ENCODE data around the gene COL24A1. TPM values are rescaled to one million over a fixed set of nuclear protein-coding genes. Genes with fewer than 3 reads are reported as not detected.
"Not testable (repeated sequence)": the region's sequence is repeated elsewhere in the genome, so short reads cannot be mapped to it uniquely, and the experiment has no call there.

The COL24A1 gene
- total RNA-seq, 6 donors from 2014 or later: 0.30 to 2.1 (median 0.68) TPM

GRCh38 chr1:85718678-85719340 is 437.8 kb downstream of the COL24A1 start:
- ATAC-seq (ENCODE audit: low FRiP score in 2 of 2) (no peak), DNase-seq (no peak)
- TF ChIP-seq POLR2AphosphoS5 (IDR thresholded peaks at IDR 0.05): no peak
- no peak for TF ChIP-seq EP300 (IDR thresholded peaks at IDR 0.05)
- no peak for TF ChIP-seq POLR2A (IDR thresholded peaks at IDR 0.05)
- no peak for TF ChIP-seq CTCF (IDR thresholded peaks at IDR 0.05)
- WGBS, 2 donors: 92 to 93% methylated on average over 7 of the region's 7 CpGs
- Histone ChIP-seq H3K9me3 (peaks cover 6 to 19% (median 8%) of the 10 kb centered on the region in 4 donors), H3K27ac (no peak overlapping the region), H3K4me3 (no peak overlapping the region), H3K36me3 (no peaks in the 10 kb centered on the region), H3K4me1 (no peaks in the 10 kb centered on the region), H3K27me3 (no peaks in the 10 kb centered on the region)

- WGBS, 2 donors: 85 to 87% methylated on average over 14 of the region's 14 CpGs
- H3K9me3 ChIP-seq, H3K4me1 ChIP-seq: not testable (repeated sequence)
Measured at GRCh38 chr1:85714418-85715114, 442.0 kb downstream of the COL24A1 start.

GRCh38 chr1:85708829-85709227 is 447.7 kb downstream of the COL24A1 start:
- ATAC-seq (ENCODE audit: low FRiP score in 2 of 2): peak in 1 of 2 donors; percentile 2
- peak overlapping the region in 3 of 4 donors; percentile 57 to 88 (median 82) for H3K4me3 ChIP-seq
- H3K36me3 ChIP-seq: peaks cover 0 to 16% (median 2%) of the 10 kb centered on the region in 4 donors
- no peak for DNase-seq
- H3K27ac ChIP-seq: peak overlapping the region; percentile 49 to 91 (median 89)
- H3K4me1 ChIP-seq: peaks cover 12 to 18% (median 15%) of the 10 kb centered on the region in 4 donors
- TF ChIP-seq POLR2A (IDR thresholded peaks at IDR 0.05) (no peak), CTCF (IDR thresholded peaks at IDR 0.05) (no peak), POLR2AphosphoS5 (IDR thresholded peaks at IDR 0.05) (no peak), EP300 (IDR thresholded peaks at IDR 0.05) (no peak)
- 81 to 87% methylated on average over 6 of the region's 6 CpGs for WGBS, 2 donors
- no peaks in the 10 kb centered on the region for H3K9me3 ChIP-seq
- no peaks in the 10 kb centered on the region for H3K27me3 ChIP-seq

More at GRCh38 chr1:85714418-85715114, 442.0 kb downstream of the COL24A1 start:
- H3K4me3 ChIP-seq; H3K27me3 ChIP-seq; H3K27ac ChIP-seq; ATAC-seq (ENCODE audit: low FRiP score in 2 of 2); H3K36me3 ChIP-seq; DNase-seq: not testable (repeated sequence)

- DNase-seq: peak; percentile 61 to 93
- Histone ChIP-seq H3K36me3 (peaks cover 0 to 17% (median 2%) of the 10 kb centered on the region in 4 donors), H3K4me1 (peaks cover 12 to 18% (median 15%) of the 10 kb centered on the region in 4 donors), H3K4me3 (peak within 1 kb of the TSS; percentile 57 to 94 (median 85)), H3K27me3 (no peaks in the 10 kb centered on the region), H3K27ac (peak within 1 kb of the TSS; percentile 49 to 91 (median 89)), H3K9me3 (no peaks in the 10 kb centered on the region)
- WGBS, 2 donors: 2 to 5% methylated on average over 19 to 29 of the region's 35 CpGs
- ATAC-seq (ENCODE audit: low FRiP score in 2 of 2): peak; percentile 98 to 99
- TF ChIP-seq POLR2AphosphoS5 (IDR thresholded peaks at IDR 0.05) (peak; percentile 60 to 82), POLR2A (IDR thresholded peaks at IDR 0.05) (peak in 2 of 4 donors; percentile 33 to 72), CTCF (IDR thresholded peaks at IDR 0.05) (peak in 5 of 6 experiments; percentile 29 to 66 (median 47)), EP300 (IDR thresholded peaks at IDR 0.05) (no peak)
Measured at GRCh38 chr1:85707990-85708828, 448.4 kb downstream of the COL24A1 start, which contains the start of gene ZNHIT6. ZNHIT6 (minus strand) TSS chr1:85708433; CDS start chr1:85708284, 149 bp downstream.

All from upper lobe of left lung (tissue), 6 donors.